Measurements from ENCODE around the gene CACNA1C.

CACNA1C gene

GRCh38 chr12:2482938-2483660 lies 430.3 kb downstream of the CACNA1C start:
- ATAC-seq (ENCODE audit: low read depth): no peak
- H3K9me3 ChIP-seq (ENCODE audit: severe bottlenecking): no peaks in the 10 kb centered on the region
- H3K36me3 ChIP-seq (ENCODE audit: low read depth): no peaks in the 10 kb centered on the region
- H3K27me3 ChIP-seq (ENCODE audit: insufficient read depth, poor library complexity, severe bottlenecking): peaks cover 54% of the 10 kb centered on the region
- TF ChIP-seq CTCF (IDR thresholded peaks at IDR 0.05; ENCODE audit: poor library complexity, severe bottlenecking): no peak
- DNase-seq (ENCODE audit: low spot score): no peak
- H3K4me1 ChIP-seq (ENCODE audit: insufficient read depth, poor library complexity, severe bottlenecking): no peaks in the 10 kb centered on the region
- no peak overlapping the region for H3K27ac ChIP-seq (ENCODE audit: poor library complexity, severe bottlenecking)
- H3K4me3 ChIP-seq (ENCODE audit: severe bottlenecking): no peak overlapping the region

- Histone ChIP-seq H3K36me3 (ENCODE audit: low read depth) (no peaks in the 10 kb centered on the region), H3K4me1 (ENCODE audit: insufficient read depth, poor library complexity, severe bottlenecking) (no peaks in the 10 kb centered on the region), H3K27ac (ENCODE audit: poor library complexity, severe bottlenecking) (no peak overlapping the region), H3K27me3 (ENCODE audit: insufficient read depth, poor library complexity, severe bottlenecking) (peaks cover 60% of the 10 kb centered on the region), H3K9me3 (ENCODE audit: severe bottlenecking) (no peaks in the 10 kb centered on the region), H3K4me3 (ENCODE audit: severe bottlenecking) (no peak overlapping the region)
- TF ChIP-seq CTCF (IDR thresholded peaks at IDR 0.05; ENCODE audit: poor library complexity, severe bottlenecking): no peak
- no peak for DNase-seq (ENCODE audit: low spot score)
- ATAC-seq (ENCODE audit: low read depth): no peak
Measured at GRCh38 chr12:2483713-2484112, 430.9 kb downstream of the CACNA1C start.

- Histone ChIP-seq H3K36me3 (ENCODE audit: low read depth) (no peaks in the 10 kb centered on the region), H3K27ac (ENCODE audit: poor library complexity, severe bottlenecking) (no peak overlapping the region), H3K27me3 (ENCODE audit: insufficient read depth, poor library complexity, severe bottlenecking) (peaks cover 66% of the 10 kb centered on the region), H3K9me3 (ENCODE audit: severe bottlenecking) (no peaks in the 10 kb centered on the region), H3K4me3 (ENCODE audit: severe bottlenecking) (no peak overlapping the region), H3K4me1 (ENCODE audit: insufficient read depth, poor library complexity, severe bottlenecking) (no peaks in the 10 kb centered on the region)
- TF ChIP-seq CTCF (IDR thresholded peaks at IDR 0.05; ENCODE audit: poor library complexity, severe bottlenecking): no peak
- no peak for ATAC-seq (ENCODE audit: low read depth)
- no peak for DNase-seq (ENCODE audit: low spot score)
Measured at GRCh38 chr12:2484141-2484776, 431.5 kb downstream of the CACNA1C start.

DNA sequence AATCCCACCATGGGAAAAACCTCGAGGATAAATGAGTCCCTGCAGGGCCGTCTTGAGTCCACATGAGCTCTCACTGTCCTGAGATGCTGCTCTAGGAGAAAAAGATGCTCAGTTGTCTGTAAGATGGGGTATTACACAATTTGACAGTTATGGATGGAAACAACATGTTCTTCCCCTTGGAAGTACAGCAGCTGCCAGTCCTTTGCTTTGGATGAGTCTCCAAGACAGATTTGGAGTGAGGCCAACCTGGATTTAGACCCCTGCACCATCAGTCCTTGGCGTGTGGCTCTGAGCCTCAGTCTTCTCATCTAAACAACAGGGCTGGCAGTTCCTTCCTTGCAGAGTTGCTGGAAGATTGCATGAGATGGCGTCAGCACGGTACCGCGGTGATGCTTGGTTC lies 432.9 kb downstream of the CACNA1C start:
- Histone ChIP-seq H3K4me1 (ENCODE audit: insufficient read depth, poor library complexity, severe bottlenecking) (no peaks in the 10 kb centered on the region), H3K27me3 (ENCODE audit: insufficient read depth, poor library complexity, severe bottlenecking) (peaks cover 78% of the 10 kb centered on the region), H3K4me3 (ENCODE audit: severe bottlenecking) (no peak overlapping the region), H3K9me3 (ENCODE audit: severe bottlenecking) (no peaks in the 10 kb centered on the region), H3K36me3 (ENCODE audit: low read depth) (no peaks in the 10 kb centered on the region), H3K27ac (ENCODE audit: poor library complexity, severe bottlenecking) (no peak overlapping the region)
- no peak for DNase-seq (ENCODE audit: low spot score)
- no peak for ATAC-seq (ENCODE audit: low read depth)
- no peak for TF ChIP-seq CTCF (IDR thresholded peaks at IDR 0.05; ENCODE audit: poor library complexity, severe bottlenecking)

DNA sequence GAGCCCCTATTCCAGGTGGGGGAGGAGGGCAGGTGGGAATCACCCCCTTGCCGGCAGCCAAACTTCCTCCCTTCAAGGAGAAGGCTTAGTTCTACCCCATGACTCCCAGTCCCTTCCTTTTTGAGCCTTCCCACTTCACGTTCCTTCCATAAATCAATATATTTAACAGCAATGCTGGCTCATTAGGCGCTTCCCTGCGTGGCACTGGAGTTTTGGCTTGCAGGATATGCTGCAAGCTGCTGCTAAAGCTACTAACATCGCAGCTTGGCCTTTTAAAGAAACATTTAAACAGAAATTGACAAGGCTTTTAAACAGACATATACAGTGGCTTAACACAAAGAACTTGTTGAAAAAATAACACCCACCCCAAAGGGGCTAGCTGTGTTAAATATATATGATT lies 434.0 kb downstream of the CACNA1C start:
- Histone ChIP-seq H3K36me3 (ENCODE audit: low read depth) (no peaks in the 10 kb centered on the region), H3K4me3 (ENCODE audit: severe bottlenecking) (no peak overlapping the region), H3K27ac (ENCODE audit: poor library complexity, severe bottlenecking) (no peak overlapping the region), H3K27me3 (ENCODE audit: insufficient read depth, poor library complexity, severe bottlenecking) (peaks cover 76% of the 10 kb centered on the region), H3K4me1 (ENCODE audit: insufficient read depth, poor library complexity, severe bottlenecking) (no peaks in the 10 kb centered on the region), H3K9me3 (ENCODE audit: severe bottlenecking) (no peaks in the 10 kb centered on the region)
- TF ChIP-seq CTCF (IDR thresholded peaks at IDR 0.05; ENCODE audit: poor library complexity, severe bottlenecking): no peak
- DNase-seq (ENCODE audit: low spot score): no peak
- ATAC-seq (ENCODE audit: low read depth): no peak

Data from RWPE2 (cell line).